B cell (primary cell): ENCODE data around the gene CEP131. TPM values are rescaled to one million over a fixed set of nuclear protein-coding genes. Genes with fewer than 3 reads are reported as not detected.

ENCODE experiments used
- ATAC-seq: fragments of 200-7000 bp; cut with Tn5 transposase; one replicate; pipeline ENCODE4 v1.10.0; 2021; ENCODE audit warnings: low read depth, mild to moderate bottlenecking, moderate number of reproducible peaks, moderate library complexity
- CTCF ChIA-PET: fragments of 350-600 bp; sonication (Branson Sonifier 250); formaldehyde crosslinking; loops from one replicate; lab custom pipeline; 2021; ENCODE audit warnings: antibody characterized with exemption, inconsistent platforms; lab: Charles Lee
- POLR2A ChIA-PET: fragments of 350-600 bp; sonication (Branson Sonifier 250); formaldehyde crosslinking; loops from one replicate; lab custom pipeline; 2021; ENCODE audit warnings: antibody characterized with exemption; lab: Charles Lee
- DNase-seq: peaks from one replicate; pipeline ENCODE4 v3.0.0; 2013
- H2AFZ ChIP-seq: 2 replicates; pipeline ENCODE4 v1.6.1; 2012; ENCODE audit warnings: mild to moderate bottlenecking, low read depth, low read length; ENCODE audit not compliant: insufficient read depth, poor library complexity, severe bottlenecking
- H3K27ac ChIP-seq, 2 donors: 1 replicate in 1 of 2; 2 replicates in 1 of 2; pipeline ENCODE4 v1.5.1; 2012 to 2013; ENCODE audit warnings: low read length in 2 of 2, mild to moderate bottlenecking in 2 of 2, moderate library complexity in 1 of 2
- H3K27me3 ChIP-seq, 4 experiments: fragments of 200-600 bp in 1 of 4; sonication (generic) in 1 of 4; replicated peaks in 1 of 4; 1 replicate in 2 of 4; 2 replicates in 2 of 4; pipeline versions ENCODE4 v1.6.1 to v1.7.0; 2013 to 2016; ENCODE audit warnings: low read length in 3 of 4, mild to moderate bottlenecking in 2 of 4, mixed read lengths in 1 of 4, moderate library complexity in 1 of 4; ENCODE audit not compliant: insufficient read depth in 4 of 4, control insufficient read depth in 3 of 4; ENCODE audit errors: control extremely low read depth in 1 of 4
- H3K36me3 ChIP-seq, 2 experiments: replicated peaks in 1 of 2; 1 replicate in 1 of 2; 2 replicates in 1 of 2; pipeline versions ENCODE4 v1.6.1 to v1.7.1; 2013; ENCODE audit warnings: low read length in 1 of 2; ENCODE audit not compliant: insufficient read depth in 2 of 2, control insufficient read depth in 1 of 2; ENCODE audit errors: control extremely low read depth in 1 of 2, extremely low read depth in 1 of 2
- H3K4me1 ChIP-seq, 2 donors: fragments of 200-600 bp in 1 of 2; sonication (generic) in 1 of 2; 1 replicate in 1 of 2; 2 replicates in 1 of 2; pipeline versions ENCODE4 v1.5.1 to v1.6.1; 2013 to 2017; ENCODE audit warnings: low read length in 2 of 2; ENCODE audit not compliant: control insufficient read depth in 2 of 2, insufficient read depth in 2 of 2
- H3K4me2 ChIP-seq: replicated peaks from 2 replicates; pipeline ENCODE3; 2012; ENCODE audit warnings: mild to moderate bottlenecking, low read depth, low read length; ENCODE audit not compliant: poor library complexity, severe bottlenecking
- H3K4me3 ChIP-seq, 5 experiments: fragments of 200-600 bp in 1 of 5; sonication (generic) in 1 of 5; 1 replicate in 3 of 5; 2 replicates in 2 of 5; pipeline versions ENCODE4 v1.5.1 to v1.7.0; 2011 to 2016; ENCODE audit warnings: low read length in 4 of 5, mild to moderate bottlenecking in 4 of 5, low read depth in 2 of 5, control low read depth in 1 of 5, moderate library complexity in 1 of 5; ENCODE audit not compliant: insufficient read depth in 1 of 5; ENCODE audit errors: control extremely low read depth in 1 of 5, extremely low read depth in 1 of 5
- H3K79me2 ChIP-seq: fragments of 200-600 bp; sonication (generic); one replicate; pipeline ENCODE4 v1.6.0; 2016; ENCODE audit warnings: low read length; ENCODE audit not compliant: control insufficient read depth, insufficient read depth
- H3K9ac ChIP-seq: fragments of 200-600 bp; sonication (generic); 2 replicates; pipeline ENCODE4 v1.6.1; 2017; ENCODE audit warnings: mild to moderate bottlenecking, low read length, moderate library complexity
- H3K9me3 ChIP-seq, 3 donors: one replicate each; pipeline versions ENCODE4 v1.6.1 to v1.7.1; 2013; ENCODE audit warnings: low read length in 2 of 3; ENCODE audit not compliant: control insufficient read depth in 2 of 3, insufficient read depth in 1 of 3; ENCODE audit errors: control extremely low read depth in 1 of 3
- H4K20me1 ChIP-seq: 2 replicates; pipeline ENCODE4 v1.6.0; 2012; ENCODE audit warnings: mild to moderate bottlenecking, low read length; ENCODE audit not compliant: insufficient read depth, control insufficient read depth, poor library complexity, severe bottlenecking
- H3K27ac Mint-ChIP-seq: one replicate; pipeline ENCODE4 v1.8.0; 2021; ENCODE audit warnings: mixed read lengths
- H3K27me3 Mint-ChIP-seq: one replicate; pipeline ENCODE4 v1.8.0; 2021; ENCODE audit warnings: mixed read lengths
- H3K4me1 Mint-ChIP-seq: one replicate; pipeline ENCODE4 v1.8.0; 2021; ENCODE audit warnings: mixed read lengths
- H3K4me3 Mint-ChIP-seq: one replicate; pipeline ENCODE4 v1.8.0; 2021; ENCODE audit warnings: mixed read lengths
- H3K9me3 Mint-ChIP-seq: one replicate; pipeline ENCODE4 v1.8.0; 2022; ENCODE audit warnings: mixed read lengths; ENCODE audit not compliant: insufficient read depth
- EZH2 ChIP-seq: IDR thresholded peaks from 2 replicates; pipeline ENCODE4 v1.6.1; 2012; ENCODE audit warnings: borderline replicate concordance, low read depth, mild to moderate bottlenecking, moderate library complexity, low read length; ENCODE audit not compliant: insufficient read depth, poor library complexity, severe bottlenecking
- WGBS: methylation state at CpG from one replicate; pipeline ENCODE4 v1.1.5; 2013; ENCODE audit warnings: missing lambda C conversion rate; ENCODE audit not compliant: insufficient coverage; 5-methylcytosine and 5-hydroxymethylcytosine counted together
- intact Hi-C: fragments of 100-400 bp; cut with micrococcal nuclease; formaldehyde crosslinking; loops from one replicate; pipeline ENCODE4 v1.10.0; 2022
- polyA plus RNA-seq: library from polyadenylated mRNA; depleted of rRNA; stranded (reverse); fragments of >200 nt; gene quantifications from 2 replicates; pipeline ENCODE4 v1.2.3, GENCODE V29; 2012
- total RNA-seq, 2 donors: library from RNA; stranded (reverse); fragments of 120-200 nt in 1 of 2; gene quantifications; 1 replicate in 1 of 2; 2 replicates in 1 of 2; pipeline versions ENCODE4 v1.2.3 to v1.2.4, GENCODE V29; 2013 to 2022
- TF ChIP-seq, protein P1 (sequence below): fragments of 200-600 bp; IDR thresholded peaks from one replicate; pipeline ENCODE4 v1.8.0; 2022; ENCODE audit warnings: antibody characterized with exemption, mild to moderate bottlenecking

Gene CEP131
- total and polyA plus RNA-seq, 2 donors (not counting 1 experiment from before 2014, with no cell fraction given): 18.8 to 25.5 TPM

DNA sequence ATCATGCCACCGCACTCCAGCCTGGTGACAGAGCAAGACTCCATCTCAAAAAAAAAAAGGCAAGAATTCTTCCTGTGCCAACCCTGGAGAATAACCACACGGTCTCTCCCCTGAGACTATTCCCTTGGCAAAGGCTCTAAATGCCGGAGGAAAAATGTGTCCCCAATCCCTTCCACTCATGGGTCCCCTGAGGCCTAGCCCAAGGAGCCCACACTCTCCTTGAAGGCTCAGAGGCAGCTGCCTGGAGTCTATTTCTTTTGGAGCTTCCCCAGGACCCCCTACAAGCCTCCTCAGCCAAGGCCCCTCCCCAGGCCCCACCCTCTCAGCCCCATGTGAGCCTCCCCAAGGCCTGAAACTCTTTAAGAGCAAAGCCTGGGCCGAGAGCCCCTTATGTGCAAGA lies 16.6 kb downstream of the CEP131 start:
- intact Hi-C loops: no loop called here
- peaks cover 19% of the 10 kb centered on the region for H3K79me2 ChIP-seq
- H3K27ac ChIP-seq: no peak overlapping the region
- H3K4me2 ChIP-seq: no peak overlapping the region
- no peaks in the 10 kb centered on the region for H3K27me3 ChIP-seq
- peaks cover 4% of the 10 kb centered on the region for H3K4me1 Mint-ChIP-seq
- H3K4me3 ChIP-seq: no peak overlapping the region
- POLR2A ChIA-PET: no interaction called here
- no peaks in the 10 kb centered on the region for H3K27me3 Mint-ChIP-seq
- H3K4me3 Mint-ChIP-seq: no peak overlapping the region
- H3K4me1 ChIP-seq: peaks cover 3% of the 10 kb centered on the region in 2 donors
- H3K36me3 ChIP-seq: peaks cover 0 to 10% of the 10 kb centered on the region in 2 experiments
- H3K9ac ChIP-seq: no peak overlapping the region
- no peaks in the 10 kb centered on the region for H3K9me3 Mint-ChIP-seq
- DNase-seq: no peak
- H3K27ac Mint-ChIP-seq: no peak overlapping the region
- no peak for ATAC-seq
- TF ChIP-seq, protein P1, sequence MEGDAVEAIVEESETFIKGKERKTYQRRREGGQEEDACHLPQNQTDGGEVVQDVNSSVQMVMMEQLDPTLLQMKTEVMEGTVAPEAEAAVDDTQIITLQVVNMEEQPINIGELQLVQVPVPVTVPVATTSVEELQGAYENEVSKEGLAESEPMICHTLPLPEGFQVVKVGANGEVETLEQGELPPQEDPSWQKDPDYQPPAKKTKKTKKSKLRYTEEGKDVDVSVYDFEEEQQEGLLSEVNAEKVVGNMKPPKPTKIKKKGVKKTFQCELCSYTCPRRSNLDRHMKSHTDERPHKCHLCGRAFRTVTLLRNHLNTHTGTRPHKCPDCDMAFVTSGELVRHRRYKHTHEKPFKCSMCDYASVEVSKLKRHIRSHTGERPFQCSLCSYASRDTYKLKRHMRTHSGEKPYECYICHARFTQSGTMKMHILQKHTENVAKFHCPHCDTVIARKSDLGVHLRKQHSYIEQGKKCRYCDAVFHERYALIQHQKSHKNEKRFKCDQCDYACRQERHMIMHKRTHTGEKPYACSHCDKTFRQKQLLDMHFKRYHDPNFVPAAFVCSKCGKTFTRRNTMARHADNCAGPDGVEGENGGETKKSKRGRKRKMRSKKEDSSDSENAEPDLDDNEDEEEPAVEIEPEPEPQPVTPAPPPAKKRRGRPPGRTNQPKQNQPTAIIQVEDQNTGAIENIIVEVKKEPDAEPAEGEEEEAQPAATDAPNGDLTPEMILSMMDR: no peak
- no peak for TF ChIP-seq EZH2
- WGBS: 94% methylated on average over 4 of the region's 4 CpGs
- CTCF ChIA-PET: no interaction called here
- no peak overlapping the region for H2AFZ ChIP-seq
- no peaks in the 10 kb centered on the region for H4K20me1 ChIP-seq
- no peaks in the 10 kb centered on the region for H3K9me3 ChIP-seq

DNA sequence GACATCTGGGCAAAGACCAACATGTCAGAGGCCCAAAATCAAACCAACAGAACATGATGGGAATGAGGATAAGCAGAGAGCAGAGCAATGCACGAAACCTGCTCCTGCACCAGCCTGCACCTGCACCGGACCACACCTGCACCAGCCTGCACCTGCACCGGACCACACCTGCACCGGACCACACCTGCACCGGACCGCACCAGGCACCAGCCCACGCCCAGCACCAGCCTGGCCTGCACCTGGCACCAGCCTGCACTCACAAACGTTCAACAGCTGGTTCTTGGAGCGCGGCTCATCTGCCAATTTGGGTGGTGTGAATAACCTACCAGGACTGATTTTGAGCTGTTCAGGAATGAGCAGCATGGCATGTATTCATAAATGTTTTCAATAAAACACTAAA lies 18.2 kb downstream of the CEP131 start:
- intact Hi-C loops: no loop called here
- Mint-ChIP-seq H3K27me3 (no peaks in the 10 kb centered on the region), H3K27ac (no peak overlapping the region), H3K4me3 (no peak overlapping the region), H3K4me1 (peaks cover 4% of the 10 kb centered on the region), H3K9me3 (no peaks in the 10 kb centered on the region)
- H3K9ac ChIP-seq: no peak overlapping the region
- H4K20me1 ChIP-seq: no peaks in the 10 kb centered on the region
- H3K27me3 ChIP-seq: no peaks in the 10 kb centered on the region
- no peak for DNase-seq
- no peak overlapping the region for H3K4me2 ChIP-seq
- TF ChIP-seq EZH2: no peak
- TF ChIP-seq, protein P1: no peak
- H3K4me3 ChIP-seq: no peak overlapping the region
- H3K27ac ChIP-seq: no peak overlapping the region
- WGBS: 75% methylated on average over 7 of the region's 10 CpGs
- peaks cover 0 to 12% of the 10 kb centered on the region in 2 experiments for H3K36me3 ChIP-seq
- no peaks in the 10 kb centered on the region for H3K9me3 ChIP-seq
- no peak for ATAC-seq
- peaks cover 17% of the 10 kb centered on the region for H3K79me2 ChIP-seq
- H2AFZ ChIP-seq: no peak overlapping the region
- ChIA-PET CTCF (no interaction called here), POLR2A (interaction anchor here (0.6 kb wide), 1 partner anchor 1234 kb away, joined by 4 read pairs; no protein-coding TSS in a partner anchor)
- H3K4me1 ChIP-seq: peaks cover 3% of the 10 kb centered on the region in 2 donors
